Ascending aorta (tissue), 2 donors: ENCODE measurements around the gene TMEM63C. TPM values are rescaled to one million over a fixed set of nuclear protein-coding genes. Genes with fewer than 3 reads are reported as not detected.
A peak's percentile ranks its signal among the peaks of the same experiment; 100 is the strongest.

Experiments used
- DNase-seq, 2 donors: peaks; one replicate each; pipeline ENCODE4 v3.0.0-alpha.2; 2019; ENCODE audit warnings: low spot score in 2 of 2
- H3K27ac ChIP-seq, 2 donors: fragments of 200-600 bp; sonication (generic); one replicate each; pipeline ENCODE4 v1.5.1; 2016 to 2017; ENCODE audit warnings: mild to moderate bottlenecking in 1 of 2
- H3K27me3 ChIP-seq: fragments of 200-600 bp; sonication (generic); one replicate; pipeline ENCODE4 v1.5.1; 2017
- H3K36me3 ChIP-seq, 2 donors: fragments of 200-600 bp; sonication (generic); one replicate each; pipeline ENCODE4 v1.5.1; 2016
- H3K4me1 ChIP-seq, 2 donors: fragments of 200-600 bp; sonication (generic); one replicate each; pipeline ENCODE4 v1.5.1; 2016 to 2017; ENCODE audit warnings: mild to moderate bottlenecking in 1 of 2
- H3K4me3 ChIP-seq, 2 donors: fragments of 200-600 bp; sonication (generic); one replicate each; pipeline ENCODE4 v1.5.1; 2016 to 2017; ENCODE audit warnings: mild to moderate bottlenecking in 1 of 2
- H3K9me3 ChIP-seq, 2 donors: fragments of 200-600 bp; sonication (generic); one replicate each; pipeline ENCODE4 v1.5.1; 2016
- CTCF ChIP-seq, 3 experiments: fragments of 200-600 bp in 2 of 3; fragments of 450-650 bp in 1 of 3; sonication (generic) in 2 of 3; IDR thresholded peaks; one replicate each; pipeline ENCODE4 v1.5.1; 2016 to 2019; ENCODE audit warnings: antibody characterized with exemption in 3 of 3, mild to moderate bottlenecking in 1 of 3, moderate library complexity in 1 of 3
- intact Hi-C: fragments of 100-400 bp; cut with DNase I; formaldehyde crosslinking; loops from one replicate; pipeline ENCODE4 v1.15.1; 2023
- total RNA-seq: library from RNA; depleted of rRNA; stranded (reverse); fragments of >200 nt; gene quantifications from one replicate; pipeline ENCODE4 v1.1.0, GENCODE V29; 2016

Gene TMEM63C
- total RNA-seq, 1 donor from 2014 or later = 0.11 TPM

- H3K9me3 ChIP-seq = no peaks in the 10 kb centered on the region
- no peak for DNase-seq
- peaks cover 2 to 13% of the 10 kb centered on the region in 2 donors for H3K4me1 ChIP-seq
- intact Hi-C loops = no loop called here
- H3K27me3 ChIP-seq = peaks cover 23% of the 10 kb centered on the region
- H3K36me3 ChIP-seq = no peaks in the 10 kb centered on the region
- no peak overlapping the region for H3K27ac ChIP-seq
- no peak for TF ChIP-seq CTCF (IDR thresholded peaks at IDR 0.05)
- H3K4me3 ChIP-seq = no peak overlapping the region
Observed at GRCh38 chr14:77143071-77143470, 38.5 kb upstream of the TMEM63C start.

GRCh38 chr14:77144412-77145115, 37.0 kb upstream of the TMEM63C start:
- no peaks in the 10 kb centered on the region for H3K9me3 ChIP-seq
- intact Hi-C loops = no loop called here
- no peak overlapping the region for H3K4me3 ChIP-seq
- H3K27ac ChIP-seq = no peak overlapping the region
- H3K27me3 ChIP-seq = peaks cover 16% of the 10 kb centered on the region
- H3K36me3 ChIP-seq = no peaks in the 10 kb centered on the region
- TF ChIP-seq CTCF (IDR thresholded peaks at IDR 0.05) = no peak
- DNase-seq = no peak
- peaks cover 2 to 13% of the 10 kb centered on the region in 2 donors for H3K4me1 ChIP-seq

GRCh38 chr14:77145975-77146740, 35.4 kb upstream of the TMEM63C start:
- Histone ChIP-seq H3K27me3 (peaks cover 11% of the 10 kb centered on the region), H3K36me3 (no peaks in the 10 kb centered on the region), H3K4me3 (no peak overlapping the region), H3K4me1 (peaks cover 2 to 5% of the 10 kb centered on the region in 2 donors), H3K9me3 (no peaks in the 10 kb centered on the region), H3K27ac (no peak overlapping the region)
- TF ChIP-seq CTCF (IDR thresholded peaks at IDR 0.05) = no peak
- intact Hi-C loops = no loop called here
- DNase-seq = no peak

- peaks cover 5% of the 10 kb centered on the region for H3K27me3 ChIP-seq
- intact Hi-C loops = no loop called here
- no peak overlapping the region for H3K4me3 ChIP-seq
- H3K4me1 ChIP-seq = no peaks in the 10 kb centered on the region
- no peak for TF ChIP-seq CTCF (IDR thresholded peaks at IDR 0.05)
- H3K27ac ChIP-seq = no peak overlapping the region
- no peak for DNase-seq
- H3K9me3 ChIP-seq = no peaks in the 10 kb centered on the region
- H3K36me3 ChIP-seq = no peaks in the 10 kb centered on the region
Observed at GRCh38 chr14:77148510-77149231, 32.9 kb upstream of the TMEM63C start.

- Histone ChIP-seq H3K4me1 (peaks cover 0 to 5% of the 10 kb centered on the region in 2 donors), H3K27me3 (peaks cover 5% of the 10 kb centered on the region), H3K9me3 (no peaks in the 10 kb centered on the region), H3K36me3 (no peaks in the 10 kb centered on the region), H3K4me3 (no peak overlapping the region), H3K27ac (no peak overlapping the region)
- TF ChIP-seq CTCF (IDR thresholded peaks at IDR 0.05) = peak in 1 of 3 experiments; percentile 34
- intact Hi-C loops = loop anchor here (10.0 kb wide), 1 partner anchor 164 kb away; no protein-coding TSS in a partner anchor
- no peak for DNase-seq
Observed at GRCh38 chr14:77151245-77151644, 30.4 kb upstream of the TMEM63C start.
